DMS153 (cell line): Measurements from ENCODE around the gene ANKRD23.
"Not testable (repeated sequence)": the region's sequence is repeated elsewhere in the genome, so short reads cannot be mapped to it uniquely, and the experiment has no call there.

Source experiments
- DNase-seq: peaks from one replicate; lab custom pipeline; 2025; lab: John Stamatoyannopoulos, UW

The ANKRD23 gene

DNA sequence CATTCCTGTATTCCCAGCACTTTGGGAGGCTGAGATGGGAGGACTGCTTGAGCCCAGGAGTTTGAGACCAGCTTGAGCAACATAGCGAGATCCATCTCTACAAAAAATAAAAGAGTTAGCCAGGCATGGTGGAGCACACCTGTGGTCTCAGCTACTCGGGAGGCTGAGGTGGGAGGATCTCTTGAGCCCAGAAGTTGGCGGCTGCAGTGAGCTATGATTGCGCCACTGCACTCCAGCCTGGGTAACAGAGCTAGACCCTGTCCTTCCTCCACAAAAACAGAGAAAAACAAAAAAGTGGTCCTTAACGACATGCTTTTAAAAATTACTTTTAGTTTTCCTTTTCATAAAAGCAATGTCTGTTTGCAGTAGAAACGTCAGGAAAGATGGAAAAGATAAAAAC is 47.3 kb downstream of the ANKRD23 start:
- not testable (repeated sequence) for DNase-seq

DNA sequence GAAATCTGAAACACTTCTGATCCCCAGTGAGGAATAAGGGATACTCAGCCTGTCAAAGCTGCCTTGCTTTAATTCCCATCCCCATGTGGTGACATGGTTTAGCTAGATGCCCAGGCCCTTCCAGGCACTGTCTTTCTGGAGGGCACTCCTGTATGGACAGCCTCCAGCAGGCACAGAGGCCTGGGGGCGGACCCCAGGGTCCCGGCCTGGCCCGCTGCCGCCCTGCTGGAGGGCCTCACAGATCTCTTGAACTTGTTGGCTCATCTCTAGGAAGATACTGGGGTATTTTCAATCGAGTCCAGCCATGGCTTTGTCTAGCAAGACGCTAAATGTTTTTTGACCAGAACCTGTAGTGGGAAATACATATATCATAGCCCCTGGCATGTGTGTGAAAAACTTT is 48.7 kb downstream of the ANKRD23 start:
- no peak for DNase-seq

- DNase-seq, result no peak
These were observed 50.8 kb downstream of the ANKRD23 start for GRCh38 chr2:96792772-96793749.

- no peak for DNase-seq
These were observed 54.6 kb downstream of the ANKRD23 start for GRCh38 chr2:96789245-96789617.

DNA sequence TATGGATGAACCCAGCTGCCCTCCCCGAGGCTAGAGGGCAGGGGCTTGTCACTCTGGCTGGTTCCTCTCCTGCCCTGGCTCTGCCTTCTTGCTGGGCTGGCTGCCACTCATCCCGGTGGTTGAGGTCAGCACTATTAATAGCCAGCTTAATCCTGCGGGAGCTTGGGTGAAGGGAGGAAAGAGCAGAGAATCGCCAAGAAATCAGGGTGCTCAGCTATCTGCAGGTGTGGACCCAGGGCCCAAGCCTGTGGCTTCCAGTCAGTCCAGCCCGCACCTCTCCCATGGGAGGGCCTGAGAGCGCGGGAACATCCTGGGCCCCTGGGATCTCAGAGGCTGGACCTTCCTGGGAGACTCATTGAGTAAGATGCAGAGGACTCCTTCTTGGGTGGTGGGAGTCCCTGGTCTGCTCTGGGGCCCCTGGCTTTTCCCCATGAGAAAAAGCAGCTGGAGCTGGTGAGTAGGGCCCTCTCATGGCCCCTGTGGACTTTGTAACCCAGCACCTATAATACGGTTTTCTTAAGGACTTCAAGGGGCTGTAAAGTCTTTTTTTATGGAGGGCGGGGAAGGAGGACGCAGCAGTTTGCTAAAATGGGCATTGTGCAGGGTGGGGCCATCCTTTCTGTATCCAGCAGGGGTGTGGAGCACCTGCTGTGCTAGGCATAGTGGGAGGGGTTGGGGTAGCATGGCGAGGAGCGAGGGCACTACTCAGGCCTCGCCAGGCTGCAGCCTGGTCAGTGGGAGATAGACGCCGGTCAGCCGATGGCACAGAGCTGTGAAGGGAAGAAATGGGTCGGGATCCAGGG is 55.2 kb downstream of the ANKRD23 start:
- no peak for DNase-seq
